ENCODE data around the gene REEP2. TPM values are rescaled to one million over a fixed set of nuclear protein-coding genes. Genes with fewer than 3 reads are reported as not detected.

REEP2 gene
- polyA plus RNA-seq, 1 of the 3 experiments (the other 2 are of a cell fraction): 31.2 TPM

DNA sequence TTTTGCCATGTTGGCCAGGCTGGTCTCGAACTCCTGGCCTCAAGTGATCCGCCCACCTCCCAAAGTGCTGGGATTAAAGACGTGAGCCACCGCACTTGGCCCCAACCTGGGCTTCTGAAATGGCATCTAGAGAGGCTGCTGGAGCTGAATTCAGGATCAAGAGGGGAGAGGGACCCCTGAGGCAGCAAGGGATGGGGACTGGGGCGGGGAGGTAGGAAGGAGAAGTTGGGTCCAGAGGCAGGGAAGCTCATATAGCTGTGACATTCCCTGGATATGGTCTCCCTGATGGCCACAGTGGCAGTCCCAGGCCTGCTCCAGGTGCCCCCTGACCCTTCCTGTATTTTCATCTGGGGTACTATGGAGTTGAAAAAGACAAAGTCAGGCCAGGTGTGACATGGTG is 12.1 kb downstream of the REEP2 start:
- H3K27me3 ChIP-seq (ENCODE audit: insufficient read depth): no peaks in the 10 kb centered on the region
- no peak overlapping the region for H3K4me2 ChIP-seq
- no peaks in the 10 kb centered on the region for H3K9me2 ChIP-seq
- ChIA-PET CTCF (interaction anchor here (0.6 to 6.1 kb wide), 11 partner anchors 8 to 824 kb away, joined by 3 to 167 read pairs (median 14); partner anchors contain the start of genes EGR1, KDM3B and REEP2), POLR2A (interaction anchor here (0.9 to 3.7 kb wide), 4 partner anchors 12 to 98 kb away, joined by 4 to 20 read pairs (median 10); partner anchors contain the start of genes EGR1 and REEP2)
- no peak overlapping the region for H2AFZ ChIP-seq (ENCODE audit: low read depth)
- TF ChIP-seq USF2 (IDR thresholded peaks at IDR 0.05; ENCODE audit: borderline replicate concordance, low read depth, low read length): no peak
- TF ChIP-seq YY1 (IDR thresholded peaks at IDR 0.05; ENCODE audit: low read depth): no peak
- TF ChIP-seq RCOR1 (IDR thresholded peaks at IDR 0.05; ENCODE audit: low read length): no peak
- TF ChIP-seq, protein P1, sequence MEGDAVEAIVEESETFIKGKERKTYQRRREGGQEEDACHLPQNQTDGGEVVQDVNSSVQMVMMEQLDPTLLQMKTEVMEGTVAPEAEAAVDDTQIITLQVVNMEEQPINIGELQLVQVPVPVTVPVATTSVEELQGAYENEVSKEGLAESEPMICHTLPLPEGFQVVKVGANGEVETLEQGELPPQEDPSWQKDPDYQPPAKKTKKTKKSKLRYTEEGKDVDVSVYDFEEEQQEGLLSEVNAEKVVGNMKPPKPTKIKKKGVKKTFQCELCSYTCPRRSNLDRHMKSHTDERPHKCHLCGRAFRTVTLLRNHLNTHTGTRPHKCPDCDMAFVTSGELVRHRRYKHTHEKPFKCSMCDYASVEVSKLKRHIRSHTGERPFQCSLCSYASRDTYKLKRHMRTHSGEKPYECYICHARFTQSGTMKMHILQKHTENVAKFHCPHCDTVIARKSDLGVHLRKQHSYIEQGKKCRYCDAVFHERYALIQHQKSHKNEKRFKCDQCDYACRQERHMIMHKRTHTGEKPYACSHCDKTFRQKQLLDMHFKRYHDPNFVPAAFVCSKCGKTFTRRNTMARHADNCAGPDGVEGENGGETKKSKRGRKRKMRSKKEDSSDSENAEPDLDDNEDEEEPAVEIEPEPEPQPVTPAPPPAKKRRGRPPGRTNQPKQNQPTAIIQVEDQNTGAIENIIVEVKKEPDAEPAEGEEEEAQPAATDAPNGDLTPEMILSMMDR (IDR thresholded peaks at IDR 0.05): no peak
- no peak for TF ChIP-seq EZH2phosphoT487 (IDR thresholded peaks at IDR 0.05; ENCODE audit: borderline replicate concordance, low read depth)
- TF ChIP-seq, protein P2, sequence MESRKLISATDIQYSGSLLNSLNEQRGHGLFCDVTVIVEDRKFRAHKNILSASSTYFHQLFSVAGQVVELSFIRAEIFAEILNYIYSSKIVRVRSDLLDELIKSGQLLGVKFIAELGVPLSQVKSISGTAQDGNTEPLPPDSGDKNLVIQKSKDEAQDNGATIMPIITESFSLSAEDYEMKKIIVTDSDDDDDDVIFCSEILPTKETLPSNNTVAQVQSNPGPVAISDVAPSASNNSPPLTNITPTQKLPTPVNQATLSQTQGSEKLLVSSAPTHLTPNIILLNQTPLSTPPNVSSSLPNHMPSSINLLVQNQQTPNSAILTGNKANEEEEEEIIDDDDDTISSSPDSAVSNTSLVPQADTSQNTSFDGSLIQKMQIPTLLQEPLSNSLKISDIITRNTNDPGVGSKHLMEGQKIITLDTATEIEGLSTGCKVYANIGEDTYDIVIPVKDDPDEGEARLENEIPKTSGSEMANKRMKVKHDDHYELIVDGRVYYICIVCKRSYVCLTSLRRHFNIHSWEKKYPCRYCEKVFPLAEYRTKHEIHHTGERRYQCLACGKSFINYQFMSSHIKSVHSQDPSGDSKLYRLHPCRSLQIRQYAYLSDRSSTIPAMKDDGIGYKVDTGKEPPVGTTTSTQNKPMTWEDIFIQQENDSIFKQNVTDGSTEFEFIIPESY (IDR thresholded peaks at IDR 0.05; ENCODE audit: borderline replicate concordance, low read depth): no peak
- no peak for TF ChIP-seq FOXJ3 (CRISPR knock-in tag; IDR thresholded peaks at IDR 0.05)
- no peak for TF ChIP-seq IRF3 (IDR thresholded peaks at IDR 0.05; ENCODE audit: low read depth, low read length)
- no peak for TF ChIP-seq RXRA (IDR thresholded peaks at IDR 0.05; ENCODE audit: borderline replicate concordance, low read depth)
- no peak for TF ChIP-seq MXI1 (IDR thresholded peaks at IDR 0.05; ENCODE audit: low read depth, low read length)
- no peak for TF ChIP-seq RAD21 (IDR thresholded peaks at IDR 0.05; ENCODE audit: low read length)
- no peaks in the 10 kb centered on the region for H4K20me1 ChIP-seq (ENCODE audit: insufficient read depth)
- WGBS (ENCODE audit: low lambda C conversion rate): 87% methylated on average over 5 of the region's 5 CpGs
- H3K36me3 ChIP-seq (replicated peaks in 1 of 2; ENCODE audit: control insufficient read depth in 1 of 2, insufficient read depth in 2 of 2, low read length in 1 of 2): no peaks in the 10 kb centered on the region
- H3F3A ChIP-seq (replicated peaks; ENCODE audit: insufficient read depth): no peaks in the 10 kb centered on the region
- no peaks in the 10 kb centered on the region for H3K79me2 ChIP-seq (ENCODE audit: insufficient read depth)
- H3K4me3 ChIP-seq (ENCODE audit: low read depth in 2 of 2, low read length in 1 of 2): no peak overlapping the region
- H3K9me3 ChIP-seq: no peaks in the 10 kb centered on the region
- DNase-seq: no peak
- H3K27ac ChIP-seq (ENCODE audit: low read depth in 2 of 2, low read length in 1 of 2): no peak overlapping the region
- H3K9ac ChIP-seq: no peak overlapping the region
- peaks cover 13 to 19% of the 10 kb centered on the region in 2 experiments; a peak in 3 of 4 replicates for H3K4me1 ChIP-seq (ENCODE audit: control insufficient read depth in 1 of 2, insufficient read depth in 2 of 2, low read depth in 1 of 2, low read length in 1 of 2)
